ENCODE results near the gene TARS2. TPM values are rescaled to one million over a fixed set of nuclear protein-coding genes. Genes with fewer than 3 reads are reported as not detected.

TARS2 gene
- total and polyA plus RNA-seq, 2 of the 4 experiments (the other 2 are of a cell fraction) = 10.9 to 21.8 TPM

DNA sequence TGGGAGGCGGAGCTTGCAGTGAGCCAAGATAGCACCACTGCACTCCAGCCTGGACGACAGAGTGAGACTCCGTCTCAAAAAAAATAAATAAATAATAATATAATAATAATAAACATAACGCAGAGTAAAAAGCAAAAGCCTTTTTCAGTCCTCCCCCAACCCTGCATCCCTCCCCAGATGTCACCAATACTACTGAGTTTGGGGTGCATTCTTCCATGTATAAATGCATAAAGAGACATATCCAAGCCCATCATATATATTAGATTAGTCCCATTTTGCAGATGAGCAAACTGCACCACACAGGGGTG, 61.1 kb downstream of the TARS2 start:
- Histone ChIP-seq H4K91ac (ENCODE audit: insufficient read depth, low read depth, low read length) (no peak overlapping the region), H3K4me3 (ENCODE audit: insufficient read depth, low read depth, low read length) (peak overlapping the region; percentile 50), H3K4ac (ENCODE audit: low read depth, low read length) (peak overlapping the region; percentile 94), H3K4me1 (ENCODE audit: control insufficient read depth, insufficient read depth, low read length) (peaks cover 23% of the 10 kb centered on the region), H3K18ac (ENCODE audit: low read depth, low read length) (peak overlapping the region; percentile 38; the same call in 1 of the 2 replicates), H2AK9ac (replicated peaks; ENCODE audit: low read depth, low read length, poor library complexity) (no peak overlapping the region), H2AK5ac (ENCODE audit: low read depth, low read length) (no peak overlapping the region; the same call in 1 of the 2 replicates), H3K23ac (ENCODE audit: low read depth, low read length) (peak overlapping the region; percentile 97), H3K27me3 (ENCODE audit: control insufficient read depth, insufficient read depth, low read length) (no peaks in the 10 kb centered on the region), H3K9me1 (ENCODE audit: insufficient read depth, low read length) (0 out of 2 replicates have a peak, but pooled peaks cover 5% of the 10 kb centered on the region), H3K14ac (replicated peaks; ENCODE audit: low read depth, low read length) (peak overlapping the region; percentile 93), H2BK120ac (ENCODE audit: low read depth, low read length) (no peak overlapping the region), H3K36me3 (ENCODE audit: control insufficient read depth, insufficient read depth, low read length) (no peaks in the 10 kb centered on the region), H2BK20ac (ENCODE audit: low read depth, low read length) (no peak overlapping the region), H3K27ac (ENCODE audit: insufficient read depth, low read length) (peak overlapping the region; percentile 59), H4K20me1 (ENCODE audit: insufficient read depth, low read length) (no peaks in the 10 kb centered on the region; the same call in none of the 2 replicates), H3K79me1 (ENCODE audit: low read depth in 1 of 2, low read length in 2 of 2) (peaks cover 0 to 23% of the 10 kb centered on the region in 2 experiments; a peak in 2 of 4 replicates), H2BK15ac (ENCODE audit: low read depth, low read length) (0 out of 3 replicates have a peak overlapping the region, but pooled peaks have one; percentile 28), H2AFZ (replicated peaks; ENCODE audit: low read length, poor library complexity) (peak overlapping the region; percentile 94), H4K5ac (ENCODE audit: low read depth, low read length) (peak overlapping the region; percentile 44; the same call in 1 of the 2 replicates), H2BK5ac (ENCODE audit: low read depth, low read length, poor library complexity, severe bottlenecking) (peak overlapping the region; percentile 61), H3K9me3 (ENCODE audit: control insufficient read depth, insufficient read depth, low read length) (no peaks in the 10 kb centered on the region), H4K8ac (ENCODE audit: low read depth in 2 of 2, low read length in 2 of 2) (peak overlapping the region; percentile 17 to 84; a peak in 2 of 4 replicates), H3K9ac (ENCODE audit: low read depth, low read length) (peak overlapping the region; percentile 78), H3K56ac (ENCODE audit: extremely low read depth, insufficient read depth, low read length) (peak overlapping the region; percentile 25; the same call in 1 of the 2 replicates), H3K4me2 (ENCODE audit: low read depth, low read length) (peak overlapping the region; percentile 73)
- ATAC-seq (ENCODE audit: low read depth) = no peak
- BruUV-seq (replicated peaks) = no TSS peak
- DNase-seq = no peak
- CTCF ChIA-PET = interaction anchor here (0.6 to 1.0 kb wide), 3 partner anchors 11 to 47 kb away, joined by 3 to 5 read pairs (median 3); no protein-coding TSS in a partner anchor
- in situ Hi-C loops (cut with MboI; ENCODE audit: low sequenced_read_pairs) (no loop called here), intact Hi-C loops (cut with micrococcal nuclease) (loop anchor here (2.0 kb wide), 2 partner anchors 61 to 83 kb away; partner anchors contain the start of gene TARS2), dilution Hi-C loops (cut with HindIII; ENCODE audit: low sequenced_read_pairs, unreplicated experiment) (no loop called here)
- WGBS, 2 experiments (ENCODE audit: extremely low coverage in 2 of 2, insufficient read length in 1 of 2) = no CpG with 5 or more reads among the region's 4 CpGs
- TF ChIP-seq RCOR1 (IDR thresholded peaks at IDR 0.05; ENCODE audit: insufficient replicate concordance, low read length) (peak; percentile 95), MXI1 (IDR thresholded peaks at IDR 0.05; ENCODE audit: borderline replicate concordance, low read depth, low read length) (no peak), MAZ (IDR thresholded peaks at IDR 0.05; ENCODE audit: borderline replicate concordance, low read depth, low read length) (no peak), FOS (IDR thresholded peaks at IDR 0.05; ENCODE audit: low read depth, low read length) (no peak)
- POLR2A ChIA-PET (ENCODE audit: unreplicated experiment) = interaction anchor here (0.6 kb wide), 1 partner anchor 327 kb away, joined by 5 read pairs; no protein-coding TSS in a partner anchor

Data from IMR-90 (cell line).